PC-3 (cell line): ENCODE measurements around the gene CPLX4. TPM values are rescaled to one million over a fixed set of nuclear protein-coding genes. Genes with fewer than 3 reads are reported as not detected.
A peak's percentile ranks its signal among the peaks of the same experiment; 100 is the strongest.

Experiments
- ATAC-seq: fragments of 200-7000 bp; cut with Tn5 transposase; 2 replicates; pipeline ENCODE4 v1.9.1; 2020; ENCODE audit warnings: mild to moderate bottlenecking, moderate library complexity
- BruUV-seq: library from RNA; stranded (reverse); fragments of 400-500 nt; replicated peaks from 2 replicates; lab custom pipeline; 2021; lab: Mats Ljungman, UMichigan
- CTCF ChIA-PET: fragments of 300-600 bp; sonication (Branson Sonifier 250); formaldehyde crosslinking; loops from one replicate; lab custom pipeline; 2022; ENCODE audit warnings: antibody characterized with exemption; lab: Charles Lee
- POLR2A ChIA-PET: fragments of 300-600 bp; sonication (Branson Sonifier 250); formaldehyde crosslinking; loops from one replicate; lab custom pipeline; 2022; ENCODE audit warnings: antibody characterized with exemption; ENCODE audit not compliant: unreplicated experiment; lab: Charles Lee
- DNase-seq: peaks from one replicate; pipeline ENCODE4 v3.0.0-alpha.2; 2015
- H2AFZ ChIP-seq: fragments of 300-600 bp; sonication (generic); 2 replicates; pipeline ENCODE4 v1.6.0; 2016; ENCODE audit warnings: antibody characterized with exemption, low read length
- H3F3A ChIP-seq: fragments of 300-600 bp; sonication (generic); one replicate; pipeline ENCODE4 v1.6.0; 2017; ENCODE audit warnings: antibody characterized with exemption, low read length, control low read depth, mild to moderate bottlenecking; ENCODE audit not compliant: unreplicated experiment
- H3K27ac ChIP-seq: fragments of 300-600 bp; sonication (generic); 2 replicates; pipeline ENCODE4 v1.5.1; 2016; ENCODE audit warnings: mild to moderate bottlenecking, low read length
- H3K27me3 ChIP-seq: fragments of 300-600 bp; sonication (generic); 2 replicates; pipeline ENCODE4 v1.6.1; 2016; ENCODE audit warnings: low read length, mixed read lengths
- H3K36me3 ChIP-seq: fragments of 300-600 bp; sonication (generic); 2 replicates; pipeline ENCODE4 v1.6.1; 2016; ENCODE audit warnings: low read depth, mixed run types, low read length, mixed read lengths
- H3K4me1 ChIP-seq: fragments of 300-600 bp; sonication (generic); 2 replicates; pipeline ENCODE4 v1.5.1; 2016; ENCODE audit warnings: low read length; ENCODE audit not compliant: insufficient read depth
- H3K4me2 ChIP-seq: fragments of 300-600 bp; sonication (generic); 2 replicates; pipeline ENCODE4 v1.6.0; 2016; ENCODE audit warnings: low read length
- H3K4me3 ChIP-seq: fragments of 300-600 bp; sonication (generic); 2 replicates; pipeline ENCODE4 v1.5.1; 2016; ENCODE audit warnings: mild to moderate bottlenecking, low read length, mixed read lengths
- H3K79me2 ChIP-seq: fragments of 300-600 bp; sonication (generic); 2 replicates; pipeline ENCODE4 v1.6.1; 2017; ENCODE audit warnings: low read length, mixed read lengths
- H3K9ac ChIP-seq: fragments of 300-600 bp; sonication (generic); 2 replicates; pipeline ENCODE4 v1.6.0; 2016; ENCODE audit warnings: mild to moderate bottlenecking, low read length
- H3K9me2 ChIP-seq: fragments of 300-600 bp; sonication (generic); replicated peaks from 2 replicates; pipeline ENCODE4 v1.6.1; 2016; ENCODE audit warnings: mixed run types, low read length, mixed read lengths
- H3K9me3 ChIP-seq: fragments of 300-600 bp; sonication (generic); 2 replicates; pipeline ENCODE4 v1.6.1; 2016; ENCODE audit warnings: low read length, mixed read lengths
- H4K20me1 ChIP-seq: fragments of 300-600 bp; sonication (generic); 2 replicates; pipeline ENCODE4 v1.6.1; 2016; ENCODE audit warnings: low read length, mixed read lengths
- EZH2 ChIP-seq: fragments of 300-600 bp; sonication (generic); IDR thresholded peaks from one replicate; pipeline ENCODE4 v1.6.1; 2017; ENCODE audit warnings: antibody characterized with exemption, mild to moderate bottlenecking, low read length; ENCODE audit not compliant: unreplicated experiment
- EZH2phosphoT487 ChIP-seq: fragments of 300-600 bp; sonication (generic); IDR thresholded peaks from 2 replicates; pipeline ENCODE4 v1.6.1; 2018; ENCODE audit warnings: mild to moderate bottlenecking, antibody characterized with exemption, low read length, borderline replicate concordance
- intact Hi-C: fragments of 100-400 bp; cut with micrococcal nuclease; formaldehyde crosslinking; loops from 2 replicates; pipeline ENCODE4 v1.9.0; 2023
- total RNA-seq: library from RNA; depleted of rRNA; stranded (reverse); fragments of >200 nt; gene quantifications from 2 replicates; pipeline ENCODE4 v1.2.3, GENCODE V29; 2014
- TF ChIP-seq, protein P1 (sequence below): fragments of 300-600 bp; sonication (generic); conservative IDR thresholded peaks from 2 replicates; pipeline ENCODE4 v1.5.1; 2017; ENCODE audit warnings: antibody characterized with exemption, low read depth, mild to moderate bottlenecking, low read length

Gene CPLX4
- total RNA-seq, 1 experiment from 2014 or later = not detected

DNA sequence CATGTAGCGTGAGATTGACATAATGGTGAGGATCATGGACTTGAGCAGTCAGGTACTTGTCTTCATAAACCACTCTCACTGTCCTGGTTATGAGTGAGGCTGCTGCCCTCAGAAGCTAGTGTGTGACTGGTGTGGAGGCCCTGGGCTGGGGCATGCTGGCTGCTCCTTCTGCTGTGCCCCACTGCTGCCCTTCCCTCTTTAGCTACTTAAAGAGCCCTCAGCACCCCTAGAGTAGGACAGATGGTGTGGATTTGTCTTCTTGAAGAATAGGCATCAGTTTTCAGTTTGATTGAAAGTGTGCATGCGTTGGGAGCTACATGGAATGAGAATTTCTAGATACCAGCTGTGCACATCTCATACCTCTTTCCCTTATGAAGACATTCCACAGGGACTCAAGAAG lies 15.4 kb downstream of the CPLX4 start:
- H3K27ac ChIP-seq = no peak overlapping the region
- CTCF ChIA-PET = interaction anchor here (1.3 kb wide), 1 partner anchor 99 kb away, joined by 7 read pairs; no protein-coding TSS in a partner anchor
- DNase-seq = no peak
- H3K4me2 ChIP-seq = no peak overlapping the region
- H3K9me2 ChIP-seq = no peaks in the 10 kb centered on the region
- H2AFZ ChIP-seq = no peak overlapping the region
- BruUV-seq = no TSS peak
- intact Hi-C loops = no loop called here
- TF ChIP-seq, protein P1, sequence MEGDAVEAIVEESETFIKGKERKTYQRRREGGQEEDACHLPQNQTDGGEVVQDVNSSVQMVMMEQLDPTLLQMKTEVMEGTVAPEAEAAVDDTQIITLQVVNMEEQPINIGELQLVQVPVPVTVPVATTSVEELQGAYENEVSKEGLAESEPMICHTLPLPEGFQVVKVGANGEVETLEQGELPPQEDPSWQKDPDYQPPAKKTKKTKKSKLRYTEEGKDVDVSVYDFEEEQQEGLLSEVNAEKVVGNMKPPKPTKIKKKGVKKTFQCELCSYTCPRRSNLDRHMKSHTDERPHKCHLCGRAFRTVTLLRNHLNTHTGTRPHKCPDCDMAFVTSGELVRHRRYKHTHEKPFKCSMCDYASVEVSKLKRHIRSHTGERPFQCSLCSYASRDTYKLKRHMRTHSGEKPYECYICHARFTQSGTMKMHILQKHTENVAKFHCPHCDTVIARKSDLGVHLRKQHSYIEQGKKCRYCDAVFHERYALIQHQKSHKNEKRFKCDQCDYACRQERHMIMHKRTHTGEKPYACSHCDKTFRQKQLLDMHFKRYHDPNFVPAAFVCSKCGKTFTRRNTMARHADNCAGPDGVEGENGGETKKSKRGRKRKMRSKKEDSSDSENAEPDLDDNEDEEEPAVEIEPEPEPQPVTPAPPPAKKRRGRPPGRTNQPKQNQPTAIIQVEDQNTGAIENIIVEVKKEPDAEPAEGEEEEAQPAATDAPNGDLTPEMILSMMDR = no peak
- TF ChIP-seq EZH2 (no peak), EZH2phosphoT487 (no peak)
- no peaks in the 10 kb centered on the region for H3K79me2 ChIP-seq
- POLR2A ChIA-PET = interaction anchor here (0.5 to 0.7 kb wide), 2 partner anchors 55 to 220 kb away, joined by 3 to 22 read pairs; no protein-coding TSS in a partner anchor
- no peaks in the 10 kb centered on the region for H3K27me3 ChIP-seq
- no peaks in the 10 kb centered on the region for H3F3A ChIP-seq
- no peak overlapping the region for H3K4me3 ChIP-seq
- H3K4me1 ChIP-seq = peaks cover 36% of the 10 kb centered on the region
- no peaks in the 10 kb centered on the region for H4K20me1 ChIP-seq
- ATAC-seq = no peak
- H3K9ac ChIP-seq = no peak overlapping the region
- no peaks in the 10 kb centered on the region for H3K9me3 ChIP-seq
- no peaks in the 10 kb centered on the region for H3K36me3 ChIP-seq

DNA sequence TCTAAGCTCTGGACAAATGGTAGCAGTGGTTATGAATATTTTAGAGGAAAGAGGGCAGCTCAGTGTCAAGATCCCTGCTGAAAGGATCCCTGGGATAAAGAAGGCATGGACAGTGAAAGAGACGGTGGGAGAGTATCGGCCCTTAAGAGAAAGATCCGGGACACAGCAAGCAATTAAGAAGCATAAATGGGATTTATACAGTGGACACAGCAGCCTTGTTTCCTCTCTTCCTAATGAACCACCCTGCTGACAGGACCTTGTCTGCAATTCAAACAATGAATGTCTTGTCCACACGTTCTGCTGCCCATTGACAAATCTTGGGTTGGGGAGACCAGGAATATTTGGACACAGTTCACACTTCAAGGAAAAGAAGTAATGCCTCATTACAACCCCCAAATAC lies 16.5 kb downstream of the CPLX4 start:
- no peaks in the 10 kb centered on the region for H3K36me3 ChIP-seq
- no peaks in the 10 kb centered on the region for H3K9me2 ChIP-seq
- H4K20me1 ChIP-seq = no peaks in the 10 kb centered on the region
- H3K4me3 ChIP-seq = no peak overlapping the region
- ChIA-PET CTCF (interaction anchor here (0.6 to 1.3 kb wide), 2 partner anchors 33 to 101 kb away, joined by 3 to 7 read pairs; no protein-coding TSS in a partner anchor), POLR2A (no interaction called here)
- H2AFZ ChIP-seq = no peak overlapping the region
- intact Hi-C loops = no loop called here
- H3K9ac ChIP-seq = no peak overlapping the region
- no peaks in the 10 kb centered on the region for H3K9me3 ChIP-seq
- no peaks in the 10 kb centered on the region for H3F3A ChIP-seq
- H3K27me3 ChIP-seq = no peaks in the 10 kb centered on the region
- no peak overlapping the region for H3K4me2 ChIP-seq
- peaks cover 36% of the 10 kb centered on the region for H3K4me1 ChIP-seq
- DNase-seq (no peak), ATAC-seq (no peak)
- no TSS peak for BruUV-seq
- TF ChIP-seq, protein P1 = no peak
- TF ChIP-seq EZH2 (no peak), EZH2phosphoT487 (no peak)
- H3K79me2 ChIP-seq = no peaks in the 10 kb centered on the region
- no peak overlapping the region for H3K27ac ChIP-seq

DNA sequence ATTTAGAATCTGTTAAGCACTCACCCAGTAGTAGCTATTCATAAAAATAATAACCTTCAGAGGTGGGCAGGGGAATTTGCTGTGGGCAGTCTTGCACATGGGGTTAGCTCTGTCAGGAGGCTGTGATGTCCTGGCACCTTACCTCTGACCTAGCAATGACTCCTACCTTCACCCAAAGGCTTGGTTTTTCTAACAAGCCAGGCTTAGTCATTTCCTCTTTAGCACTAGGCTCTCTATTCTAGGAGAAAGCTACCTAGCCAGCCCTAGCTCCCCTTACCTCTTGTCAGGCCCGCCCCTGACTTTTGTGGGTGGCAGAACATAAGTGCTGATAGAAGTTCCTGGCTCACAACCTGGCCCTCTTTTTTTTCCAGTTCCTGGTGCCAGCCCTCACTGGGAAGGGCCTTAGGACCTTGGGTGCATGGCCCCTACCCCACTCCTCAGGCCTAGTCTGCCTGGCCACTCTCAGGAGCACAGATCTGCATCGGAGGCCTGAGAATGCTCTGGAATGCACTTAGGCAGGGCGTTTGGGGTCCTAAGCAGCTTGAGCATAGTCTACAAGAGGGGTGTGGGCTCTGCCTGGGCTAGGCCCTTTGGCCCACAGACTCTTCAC lies 17.7 kb downstream of the CPLX4 start:
- H3K9ac ChIP-seq = no peak overlapping the region; the same call in 1 of the 2 replicates
- H3K4me2 ChIP-seq = peak overlapping the region; percentile 57
- H3K9me3 ChIP-seq = no peaks in the 10 kb centered on the region
- no TSS peak for BruUV-seq
- TF ChIP-seq EZH2phosphoT487 = no peak
- TF ChIP-seq, protein P1 = no peak
- TF ChIP-seq EZH2 = no peak
- intact Hi-C loops = no loop called here
- H2AFZ ChIP-seq = no peak overlapping the region
- H3K27ac ChIP-seq = peak overlapping the region; percentile 67
- ChIA-PET CTCF (interaction anchor here (0.5 to 1.6 kb wide), 6 partner anchors 9 to 629 kb away, joined by 3 to 6 read pairs (median 4); partner anchors contain the start of gene MALT1), POLR2A (no interaction called here)
- no peak overlapping the region for H3K4me3 ChIP-seq
- no peaks in the 10 kb centered on the region for H3K79me2 ChIP-seq
- H3K9me2 ChIP-seq = no peaks in the 10 kb centered on the region
- no peaks in the 10 kb centered on the region for H4K20me1 ChIP-seq
- H3K36me3 ChIP-seq = no peaks in the 10 kb centered on the region
- ATAC-seq = peak; percentile 96
- peaks cover 36% of the 10 kb centered on the region for H3K4me1 ChIP-seq
- peak; percentile 84 for DNase-seq
- H3K27me3 ChIP-seq = no peaks in the 10 kb centered on the region
- H3F3A ChIP-seq = no peaks in the 10 kb centered on the region
